Sigmoid colon (tissue), 4 donors: ENCODE results near the gene ASCL5.

ENCODE experiments used
- EP300 ChIP-seq, 4 donors: sonication (generic); formaldehyde crosslinking; IDR thresholded peaks; one replicate each; pipeline ENCODE4 v1.6.1; 2017; ENCODE audit warnings: antibody characterized with exemption in 4 of 4
- POLR2A ChIP-seq, 2 donors: fragments of 450-650 bp; IDR thresholded peaks; one replicate each; pipeline ENCODE4 v1.6.1; 2016; ENCODE audit warnings: antibody characterized with exemption in 2 of 2, mild to moderate bottlenecking in 2 of 2, moderate library complexity in 2 of 2
- POLR2AphosphoS5 ChIP-seq, 4 donors: sonication (generic); formaldehyde crosslinking; IDR thresholded peaks; one replicate each; pipeline ENCODE4 v1.6.1; 2017; ENCODE audit warnings: antibody characterized with exemption in 4 of 4
- TF ChIP-seq, protein P1 (sequence below), 4 experiments: fragments of 450-650 bp in 3 of 4; fragments of 200-600 bp in 1 of 4; IDR thresholded peaks; one replicate each; pipeline ENCODE4 v1.5.1; 2016 to 2019; ENCODE audit warnings: antibody characterized with exemption in 4 of 4, mild to moderate bottlenecking in 3 of 4, moderate library complexity in 2 of 4

DNA sequence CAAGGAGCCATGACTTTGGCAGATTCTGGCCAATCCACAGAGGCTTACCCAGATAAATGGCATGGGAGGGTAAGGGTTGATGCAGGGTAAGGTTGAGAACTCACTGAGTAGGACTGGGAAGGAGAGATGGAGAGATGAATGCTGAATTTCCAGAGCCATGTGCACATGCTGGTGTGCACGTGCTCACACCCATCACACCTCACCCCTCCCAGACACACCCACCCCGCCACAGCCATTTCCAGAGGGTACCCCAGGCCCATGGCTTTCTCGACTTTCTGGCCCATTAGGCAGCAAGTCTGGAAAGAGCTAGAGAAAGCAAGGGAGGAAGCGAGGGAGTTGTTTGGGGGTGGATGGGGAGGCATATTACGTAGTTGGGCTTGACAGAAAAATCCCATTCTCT lies 16.4 kb downstream of the ASCL5 start:
- TF ChIP-seq POLR2AphosphoS5 (IDR thresholded peaks at IDR 0.05) (no peak), POLR2A (IDR thresholded peaks at IDR 0.05) (no peak), EP300 (IDR thresholded peaks at IDR 0.05) (no peak)
- TF ChIP-seq, protein P1, sequence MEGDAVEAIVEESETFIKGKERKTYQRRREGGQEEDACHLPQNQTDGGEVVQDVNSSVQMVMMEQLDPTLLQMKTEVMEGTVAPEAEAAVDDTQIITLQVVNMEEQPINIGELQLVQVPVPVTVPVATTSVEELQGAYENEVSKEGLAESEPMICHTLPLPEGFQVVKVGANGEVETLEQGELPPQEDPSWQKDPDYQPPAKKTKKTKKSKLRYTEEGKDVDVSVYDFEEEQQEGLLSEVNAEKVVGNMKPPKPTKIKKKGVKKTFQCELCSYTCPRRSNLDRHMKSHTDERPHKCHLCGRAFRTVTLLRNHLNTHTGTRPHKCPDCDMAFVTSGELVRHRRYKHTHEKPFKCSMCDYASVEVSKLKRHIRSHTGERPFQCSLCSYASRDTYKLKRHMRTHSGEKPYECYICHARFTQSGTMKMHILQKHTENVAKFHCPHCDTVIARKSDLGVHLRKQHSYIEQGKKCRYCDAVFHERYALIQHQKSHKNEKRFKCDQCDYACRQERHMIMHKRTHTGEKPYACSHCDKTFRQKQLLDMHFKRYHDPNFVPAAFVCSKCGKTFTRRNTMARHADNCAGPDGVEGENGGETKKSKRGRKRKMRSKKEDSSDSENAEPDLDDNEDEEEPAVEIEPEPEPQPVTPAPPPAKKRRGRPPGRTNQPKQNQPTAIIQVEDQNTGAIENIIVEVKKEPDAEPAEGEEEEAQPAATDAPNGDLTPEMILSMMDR (IDR thresholded peaks at IDR 0.05): no peak
